HCT116 (cell line): ENCODE results near the gene NAA35. TPM values are rescaled to one million over a fixed set of nuclear protein-coding genes. Genes with fewer than 3 reads are reported as not detected.

ENCODE experiments used
- ATAC-seq: fragments of 200-7000 bp; cut with Tn5 transposase; 2 replicates; pipeline ENCODE4 v1.9.1; 2020; ENCODE audit warnings: mild to moderate bottlenecking, moderate library complexity
- BruUV-seq: library from RNA; stranded (reverse); fragments of 400-500 nt; replicated peaks from 2 replicates; lab custom pipeline; 2021; lab: Mats Ljungman, UMichigan
- CTCF ChIA-PET: fragments of 300-600 bp; sonication (Branson Sonifier 250); formaldehyde crosslinking; loops from one replicate; lab custom pipeline; 2021; ENCODE audit warnings: antibody characterized with exemption; lab: Charles Lee
- POLR2A ChIA-PET: fragments of 300-600, 350-600 bp; sonication (Branson Sonifier 250); formaldehyde crosslinking; loops from one replicate; lab custom pipeline; 2021; ENCODE audit warnings: antibody characterized with exemption; lab: Charles Lee
- RAD21 ChIA-PET, 2 experiments: fragments of 300-600 bp; sonication (Branson Sonifier 250); formaldehyde crosslinking; loops; one replicate each; lab custom pipeline; 2023; ENCODE audit warnings: low total read pairs in 2 of 2; ENCODE audit not compliant: uncharacterized antibody in 2 of 2, unreplicated experiment in 2 of 2, low non-redundant PET in 1 of 2; lab: Charles Lee
- DNase-seq: peaks from one replicate; pipeline ENCODE4 v3.0.0-alpha.2; 2010; ENCODE audit warnings: low read depth, low spot score
- H2AFZ ChIP-seq: fragments of 200-600 bp; shearing (Covaris generic), sonication (generic); 2 replicates; pipeline ENCODE4 v1.6.1; 2017; ENCODE audit warnings: low read depth, mixed run types, mixed read lengths, antibody characterized with exemption, low read length; ENCODE audit not compliant: poor library complexity, severe bottlenecking
- H3K27ac ChIP-seq: 2 replicates; pipeline ENCODE4 v1.5.1; 2012; ENCODE audit warnings: low read depth, low read length
- H3K27me3 ChIP-seq: fragments of 200-600 bp; sonication (generic); 2 replicates; pipeline ENCODE4 v1.6.1; 2016; ENCODE audit warnings: mixed run types, low read length, mixed read lengths; ENCODE audit not compliant: insufficient read depth
- H3K36me3 ChIP-seq, 2 experiments: fragments of 200-500 bp in 1 of 2; fragments of 200-600 bp in 1 of 2; sonication (Bioruptor generic) in 1 of 2; sonication (generic) in 1 of 2; 2 replicates each; pipeline versions ENCODE4 v1.5.1 to v1.6.1; 2014 to 2016; ENCODE audit warnings: low read length in 2 of 2, inconsistent platforms in 1 of 2, mixed read lengths in 1 of 2, mixed run types in 1 of 2; ENCODE audit not compliant: insufficient read depth in 2 of 2, control insufficient read depth in 1 of 2
- H3K4me1 ChIP-seq, 2 experiments: fragments of 200-600 bp in 1 of 2; sonication (generic) in 1 of 2; 2 replicates each; pipeline versions ENCODE4 v1.5.1 to v1.6.1; 2012 to 2017; ENCODE audit warnings: low read length in 2 of 2, inconsistent platforms in 1 of 2, mild to moderate bottlenecking in 1 of 2, mixed read lengths in 1 of 2, mixed run types in 1 of 2, moderate library complexity in 1 of 2; ENCODE audit not compliant: insufficient read depth in 2 of 2, control insufficient read depth in 1 of 2
- H3K4me2 ChIP-seq: fragments of 200-600 bp; sonication (generic); 2 replicates; pipeline ENCODE4 v1.6.1; 2017; ENCODE audit warnings: mixed run types, low read length, mixed read lengths
- H3K4me3 ChIP-seq, 2 experiments: fragments of 200-600 bp in 1 of 2; sonication (generic) in 1 of 2; replicated peaks in 1 of 2; 2 replicates each; pipeline ENCODE4 v1.5.1; 2011 to 2016; ENCODE audit warnings: low read length in 2 of 2, control low read depth in 1 of 2, low read depth in 1 of 2, mild to moderate bottlenecking in 1 of 2, mixed read lengths in 1 of 2, mixed run types in 1 of 2
- H3K79me2 ChIP-seq: fragments of 200-600 bp; sonication (generic); 2 replicates; pipeline ENCODE4 v1.6.1; 2017; ENCODE audit warnings: mild to moderate bottlenecking, mixed run types, low read length, moderate library complexity, mixed read lengths; ENCODE audit not compliant: insufficient read depth
- H3K9ac ChIP-seq: fragments of 200-600 bp; sonication (generic); 2 replicates; pipeline ENCODE4 v1.6.1; 2016; ENCODE audit warnings: low read length, mixed read lengths
- H3K9me2 ChIP-seq: fragments of 200-600 bp; sonication (generic), shearing (Covaris generic); 2 replicates; pipeline ENCODE4 v1.6.1; 2017; ENCODE audit warnings: mixed run types, mild to moderate bottlenecking, moderate library complexity; ENCODE audit not compliant: insufficient read depth
- H3K9me3 ChIP-seq, 2 experiments: fragments of 200-500 bp in 1 of 2; fragments of 200-600 bp in 1 of 2; sonication (Bioruptor generic) in 1 of 2; sonication (generic) in 1 of 2; 2 replicates each; pipeline ENCODE4 v1.6.1; 2014 to 2017; ENCODE audit warnings: low read length in 2 of 2, mixed read lengths in 2 of 2, inconsistent platforms in 1 of 2, low read depth in 1 of 2, mild to moderate bottlenecking in 1 of 2, mixed run types in 1 of 2, moderate library complexity in 1 of 2; ENCODE audit not compliant: control insufficient read depth in 1 of 2, insufficient read depth in 1 of 2
- H4K20me1 ChIP-seq: fragments of 200-600 bp; sonication (generic), shearing (Covaris generic); 2 replicates; pipeline ENCODE4 v1.6.1; 2017; ENCODE audit warnings: mixed run types, mild to moderate bottlenecking, moderate library complexity; ENCODE audit not compliant: insufficient read depth
- CBX3 ChIP-seq: IDR thresholded peaks from 2 replicates; pipeline ENCODE4 v1.6.1; 2012; ENCODE audit warnings: low read depth
- ELF1 ChIP-seq: IDR thresholded peaks from 2 replicates; pipeline ENCODE4 v1.6.1; 2012; ENCODE audit warnings: low read depth, borderline replicate concordance
- EZH2 ChIP-seq: fragments of 200-600 bp; sonication (generic); IDR thresholded peaks from 2 replicates; pipeline ENCODE4 v1.6.1; 2017; ENCODE audit warnings: antibody characterized with exemption, mixed run types
- FOSL1 ChIP-seq: IDR thresholded peaks from 2 replicates; pipeline ENCODE4 v1.6.1; 2012; ENCODE audit warnings: low read depth
- POLR2AphosphoS5 ChIP-seq: IDR thresholded peaks from 2 replicates; pipeline ENCODE4 v1.6.1; 2011; ENCODE audit warnings: mild to moderate bottlenecking, low read depth, low read length, moderate library complexity
- SIN3A ChIP-seq: IDR thresholded peaks from 2 replicates; pipeline ENCODE4 v1.6.1; 2012; ENCODE audit warnings: low read depth
- SP1 ChIP-seq: IDR thresholded peaks from 2 replicates; pipeline ENCODE4 v1.6.1; 2012; ENCODE audit warnings: low read depth
- ZNF274 ChIP-seq: fragments of 200-500 bp; sonication (Bioruptor generic); IDR thresholded peaks from 2 replicates; pipeline ENCODE4 v1.6.1; 2014; ENCODE audit warnings: mild to moderate bottlenecking, low read depth, low read length, inconsistent platforms
- intact Hi-C: fragments of 100-400 bp; cut with micrococcal nuclease; formaldehyde crosslinking; loops from 2 replicates; pipeline ENCODE4 v1.10.0; 2022
- total RNA-seq: library from RNA; stranded (reverse); gene quantifications from one replicate; pipeline ENCODE4 v1.2.1, GENCODE V29; 2021; ENCODE audit not compliant: unreplicated experiment
- TF ChIP-seq, protein P1 (sequence below): IDR thresholded peaks from 2 replicates; pipeline ENCODE4 v1.6.1; 2012
- TF ChIP-seq, protein P2 (sequence below): IDR thresholded peaks from 2 replicates; pipeline ENCODE4 v1.6.1; 2011; ENCODE audit warnings: mild to moderate bottlenecking, low read length, moderate library complexity; ENCODE audit not compliant: insufficient replicate concordance; ENCODE audit errors: extremely low read depth

The NAA35 gene
- total RNA-seq, 1 experiment from 2014 or later, result 37.0 TPM

DNA sequence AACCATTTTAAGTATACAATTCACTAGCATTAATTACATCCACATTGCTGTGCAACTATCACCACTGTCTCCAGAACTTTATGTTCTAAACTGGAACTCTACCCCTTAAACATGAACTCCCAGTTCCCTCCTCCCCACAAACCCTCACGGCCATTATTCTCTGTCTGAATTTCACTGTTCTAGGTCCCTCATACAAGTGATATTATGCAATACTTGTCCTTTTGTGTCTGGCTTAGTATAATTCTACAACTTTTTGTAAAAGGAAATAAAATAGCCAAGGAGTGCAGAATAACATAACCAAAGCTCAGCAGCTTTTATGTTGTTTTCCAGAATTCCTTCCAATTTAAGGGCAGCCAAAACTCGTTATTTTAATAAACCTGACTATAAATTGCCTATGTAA, 53.2 kb downstream of the NAA35 start:
- Histone ChIP-seq H3K4me1 (no peaks in the 10 kb centered on the region), H2AFZ (no peak overlapping the region), H3K4me2 (no peak overlapping the region), H3K27me3 (no peaks in the 10 kb centered on the region), H4K20me1 (no peaks in the 10 kb centered on the region; the same call in 1 of the 2 replicates), H3K9me3 (no peaks in the 10 kb centered on the region), H3K79me2 (peaks cover 5% of the 10 kb centered on the region; the same call in 1 of the 2 replicates), H3K27ac (no peak overlapping the region), H3K36me3 (peaks cover 0 to 5% of the 10 kb centered on the region in 2 experiments; a peak in 1 of 4 replicates), H3K9me2 (no peaks in the 10 kb centered on the region), H3K9ac (no peak overlapping the region), H3K4me3 (no peak overlapping the region)
- BruUV-seq, result no TSS peak
- DNase-seq, result no peak
- ChIA-PET POLR2A (no interaction called here), CTCF (no interaction called here), RAD21 (no interaction called here)
- TF ChIP-seq, protein P1, sequence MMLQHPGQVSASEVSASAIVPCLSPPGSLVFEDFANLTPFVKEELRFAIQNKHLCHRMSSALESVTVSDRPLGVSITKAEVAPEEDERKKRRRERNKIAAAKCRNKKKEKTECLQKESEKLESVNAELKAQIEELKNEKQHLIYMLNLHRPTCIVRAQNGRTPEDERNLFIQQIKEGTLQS, result no peak
- TF ChIP-seq CBX3 (no peak), FOSL1 (no peak), SP1 (no peak), SIN3A (no peak), EZH2 (no peak), POLR2AphosphoS5 (no peak), ZNF274 (no peak), ELF1 (no peak)
- TF ChIP-seq, protein P2, sequence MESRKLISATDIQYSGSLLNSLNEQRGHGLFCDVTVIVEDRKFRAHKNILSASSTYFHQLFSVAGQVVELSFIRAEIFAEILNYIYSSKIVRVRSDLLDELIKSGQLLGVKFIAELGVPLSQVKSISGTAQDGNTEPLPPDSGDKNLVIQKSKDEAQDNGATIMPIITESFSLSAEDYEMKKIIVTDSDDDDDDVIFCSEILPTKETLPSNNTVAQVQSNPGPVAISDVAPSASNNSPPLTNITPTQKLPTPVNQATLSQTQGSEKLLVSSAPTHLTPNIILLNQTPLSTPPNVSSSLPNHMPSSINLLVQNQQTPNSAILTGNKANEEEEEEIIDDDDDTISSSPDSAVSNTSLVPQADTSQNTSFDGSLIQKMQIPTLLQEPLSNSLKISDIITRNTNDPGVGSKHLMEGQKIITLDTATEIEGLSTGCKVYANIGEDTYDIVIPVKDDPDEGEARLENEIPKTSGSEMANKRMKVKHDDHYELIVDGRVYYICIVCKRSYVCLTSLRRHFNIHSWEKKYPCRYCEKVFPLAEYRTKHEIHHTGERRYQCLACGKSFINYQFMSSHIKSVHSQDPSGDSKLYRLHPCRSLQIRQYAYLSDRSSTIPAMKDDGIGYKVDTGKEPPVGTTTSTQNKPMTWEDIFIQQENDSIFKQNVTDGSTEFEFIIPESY, result no peak
- intact Hi-C loops, result no loop called here
- ATAC-seq, result no peak
